ENCODE results near the gene RFTN2. TPM values are rescaled to one million over a fixed set of nuclear protein-coding genes. Genes with fewer than 3 reads are reported as not detected.

Gene RFTN2
- total RNA-seq, 4 donors from 2014 or later = 0.80 to 2.6 (median 1.7) TPM; not detected in 1

DNA sequence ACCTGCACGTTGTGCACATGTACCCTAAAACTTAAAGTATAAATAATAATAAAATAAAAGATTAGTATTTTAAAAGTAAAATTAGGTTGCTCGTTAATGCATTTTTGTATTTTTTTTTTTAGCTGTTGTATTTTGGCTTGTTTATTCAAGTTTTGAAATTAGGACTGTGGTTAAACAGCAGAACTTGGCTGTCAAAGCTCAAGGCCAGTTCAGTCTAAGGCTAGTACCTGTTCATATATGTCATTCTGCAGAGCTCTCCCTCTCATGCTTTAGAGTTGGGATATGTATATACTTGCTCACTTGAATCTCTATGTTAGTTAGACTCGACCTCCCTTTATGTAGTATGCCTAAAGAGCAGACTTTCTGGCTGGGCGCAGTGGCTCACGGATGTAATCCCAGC, 126.8 kb downstream of the RFTN2 start:
- peaks cover 0 to 42% (median 12%) of the 10 kb centered on the region in 4 donors for H3K36me3 ChIP-seq

DNA sequence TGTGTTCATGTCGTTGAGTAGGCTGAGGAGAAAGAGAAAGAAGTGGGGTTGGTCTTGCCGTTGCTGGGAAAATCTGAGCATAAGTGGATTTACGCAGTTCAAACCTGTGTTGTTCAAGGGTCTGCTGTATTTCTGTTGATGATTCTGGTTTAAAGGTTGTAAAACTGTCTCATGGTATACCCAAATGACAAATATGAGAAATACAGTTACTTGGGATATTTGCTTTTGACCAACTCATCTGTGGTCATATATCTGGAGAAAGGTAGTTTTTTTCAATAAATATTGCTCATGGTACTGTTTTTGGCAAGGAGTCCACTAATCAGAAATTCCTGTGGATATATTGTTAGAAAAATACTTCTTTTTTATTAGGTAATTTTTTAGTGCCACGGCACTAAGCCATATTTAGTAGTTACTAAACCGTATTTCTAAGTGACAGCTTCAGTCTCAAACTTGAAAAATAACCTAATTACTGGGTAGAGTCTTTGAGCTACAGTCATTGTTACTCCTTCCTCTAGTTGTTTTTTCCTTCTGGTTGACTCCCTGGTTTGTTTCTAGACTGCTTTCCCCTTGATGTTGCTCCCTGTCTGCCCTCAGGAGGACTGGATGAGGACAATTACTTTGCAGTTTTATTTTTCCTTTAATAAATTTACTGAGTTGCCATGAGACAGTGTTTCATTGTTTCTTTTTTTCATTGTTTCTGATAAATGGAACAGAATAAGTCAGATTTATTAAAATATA, 128.1 kb downstream of the RFTN2 start:
- DNase-seq = no peak
- no peak for TF ChIP-seq EP300 (IDR thresholded peaks at IDR 0.05; ENCODE audit: low read depth)
- TF ChIP-seq POLR2AphosphoS5 (IDR thresholded peaks at IDR 0.05) = no peak
- TF ChIP-seq, protein P1, sequence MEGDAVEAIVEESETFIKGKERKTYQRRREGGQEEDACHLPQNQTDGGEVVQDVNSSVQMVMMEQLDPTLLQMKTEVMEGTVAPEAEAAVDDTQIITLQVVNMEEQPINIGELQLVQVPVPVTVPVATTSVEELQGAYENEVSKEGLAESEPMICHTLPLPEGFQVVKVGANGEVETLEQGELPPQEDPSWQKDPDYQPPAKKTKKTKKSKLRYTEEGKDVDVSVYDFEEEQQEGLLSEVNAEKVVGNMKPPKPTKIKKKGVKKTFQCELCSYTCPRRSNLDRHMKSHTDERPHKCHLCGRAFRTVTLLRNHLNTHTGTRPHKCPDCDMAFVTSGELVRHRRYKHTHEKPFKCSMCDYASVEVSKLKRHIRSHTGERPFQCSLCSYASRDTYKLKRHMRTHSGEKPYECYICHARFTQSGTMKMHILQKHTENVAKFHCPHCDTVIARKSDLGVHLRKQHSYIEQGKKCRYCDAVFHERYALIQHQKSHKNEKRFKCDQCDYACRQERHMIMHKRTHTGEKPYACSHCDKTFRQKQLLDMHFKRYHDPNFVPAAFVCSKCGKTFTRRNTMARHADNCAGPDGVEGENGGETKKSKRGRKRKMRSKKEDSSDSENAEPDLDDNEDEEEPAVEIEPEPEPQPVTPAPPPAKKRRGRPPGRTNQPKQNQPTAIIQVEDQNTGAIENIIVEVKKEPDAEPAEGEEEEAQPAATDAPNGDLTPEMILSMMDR (IDR thresholded peaks at IDR 0.05) = no peak
- TF ChIP-seq POLR2A (IDR thresholded peaks at IDR 0.05) = no peak
- WGBS, 2 donors (ENCODE audit: low coverage in 1 of 2) = 88 to 100% methylated on average over 3 to 5 of the region's 5 CpGs
- H3K27me3 ChIP-seq = no peaks in the 10 kb centered on the region
- no peak overlapping the region for H3K27ac ChIP-seq
- intact Hi-C loops (cut with DNase I; ENCODE audit: low total_unique reads) (no loop called here), in situ Hi-C loops (cut with MboI; ENCODE audit: low pct_ligation_motif_present in 1 of 4, low pct_unique_long_range_greater_than_20kb in 1 of 4, low sequenced_read_pairs in 3 of 4) (no loop called here)
- H3K9me3 ChIP-seq = no peaks in the 10 kb centered on the region
- no peak overlapping the region for H3K4me3 ChIP-seq
- H3K36me3 ChIP-seq = peaks cover 0 to 43% (median 13%) of the 10 kb centered on the region in 4 donors
- H3K4me1 ChIP-seq = no peaks in the 10 kb centered on the region

More for the DNA sequence above, 126.8 kb downstream of the RFTN2 start:
- H3K4me1 ChIP-seq = no peaks in the 10 kb centered on the region
- no peak overlapping the region for H3K4me3 ChIP-seq
- no peaks in the 10 kb centered on the region for H3K9me3 ChIP-seq
- intact Hi-C loops (cut with DNase I; ENCODE audit: low total_unique reads) = no loop called here
- no peaks in the 10 kb centered on the region for H3K27me3 ChIP-seq
- TF ChIP-seq POLR2A (IDR thresholded peaks at IDR 0.05) (no peak), EP300 (IDR thresholded peaks at IDR 0.05; ENCODE audit: low read depth) (no peak), POLR2AphosphoS5 (IDR thresholded peaks at IDR 0.05) (no peak)
- TF ChIP-seq, protein P1 (IDR thresholded peaks at IDR 0.05) = no peak
- DNase-seq = no peak
- in situ Hi-C loops (cut with MboI; ENCODE audit: low pct_ligation_motif_present in 1 of 4, low pct_unique_long_range_greater_than_20kb in 1 of 4, low sequenced_read_pairs in 3 of 4) = no loop called here
- 82 to 91% methylated on average over 2 to 5 of the region's 5 CpGs for WGBS, 2 donors (ENCODE audit: low coverage in 1 of 2)
- H3K27ac ChIP-seq = no peak overlapping the region

DNA sequence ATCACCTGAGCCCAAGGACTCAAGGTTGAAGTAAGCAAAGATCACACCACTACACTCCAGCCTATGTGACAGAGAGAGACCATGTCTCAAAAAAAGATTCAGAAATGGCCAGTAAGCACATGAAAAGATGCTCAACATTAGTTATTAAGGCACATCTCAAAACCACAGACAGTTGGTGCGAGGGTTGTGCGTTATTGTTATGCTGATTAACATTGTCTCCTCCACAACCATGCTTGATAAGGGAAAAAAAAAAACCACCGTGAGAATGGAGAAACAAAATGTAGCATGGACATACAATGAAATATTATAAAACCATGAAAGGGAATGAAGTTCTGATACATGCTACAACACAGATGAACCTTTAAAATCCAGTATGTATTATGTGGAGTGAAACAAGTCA, 132.2 kb downstream of the RFTN2 start:
- TF ChIP-seq POLR2A (IDR thresholded peaks at IDR 0.05) (no peak), EP300 (IDR thresholded peaks at IDR 0.05; ENCODE audit: low read depth) (no peak), POLR2AphosphoS5 (IDR thresholded peaks at IDR 0.05) (no peak)
- TF ChIP-seq, protein P1 (IDR thresholded peaks at IDR 0.05) = no peak
- Histone ChIP-seq H3K4me1 (peaks cover 0 to 5% (median 2%) of the 10 kb centered on the region in 4 donors), H3K4me3 (no peak overlapping the region), H3K36me3 (peaks cover 0 to 47% (median 11%) of the 10 kb centered on the region in 4 donors), H3K27ac (no peak overlapping the region), H3K9me3 (no peaks in the 10 kb centered on the region), H3K27me3 (no peaks in the 10 kb centered on the region)
- 95 to 98% methylated on average over 3 of the region's 3 CpGs for WGBS, 2 donors (ENCODE audit: low coverage in 1 of 2)
- DNase-seq = no peak
- in situ Hi-C loops (cut with MboI; ENCODE audit: low pct_ligation_motif_present in 1 of 4, low pct_unique_long_range_greater_than_20kb in 1 of 4, low sequenced_read_pairs in 3 of 4) (no loop called here), intact Hi-C loops (cut with DNase I; ENCODE audit: low total_unique reads) (no loop called here)

DNA sequence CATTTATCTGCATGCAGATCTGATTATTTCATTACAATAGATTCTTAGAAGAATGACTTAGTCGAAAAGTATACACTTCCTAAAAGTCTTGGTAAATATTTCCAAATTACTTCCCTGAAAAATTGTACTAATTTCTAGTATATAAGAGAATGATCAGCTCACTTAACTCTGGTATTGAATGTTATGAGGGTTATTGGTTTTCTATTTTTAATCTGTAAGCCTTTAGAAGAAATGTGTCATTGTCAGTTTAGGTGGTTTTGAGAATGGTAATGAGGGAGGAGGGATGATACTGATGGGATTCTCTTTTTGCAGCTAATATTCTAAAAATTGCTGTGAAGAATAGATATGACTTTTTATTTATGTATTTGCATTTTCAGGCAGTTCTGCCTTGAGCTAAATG, 135.7 kb downstream of the RFTN2 start:
- Histone ChIP-seq H3K27me3 (no peaks in the 10 kb centered on the region), H3K4me3 (no peak overlapping the region), H3K9me3 (no peaks in the 10 kb centered on the region), H3K27ac (no peak overlapping the region), H3K36me3 (peaks cover 0 to 53% (median 16%) of the 10 kb centered on the region in 4 donors), H3K4me1 (peaks cover 0 to 8% (median 2%) of the 10 kb centered on the region in 4 donors)
- intact Hi-C loops (cut with DNase I; ENCODE audit: low total_unique reads) = no loop called here
- WGBS, 2 donors (ENCODE audit: low coverage in 1 of 2) = 76 to 93% methylated on average over 1 of the region's 1 CpG
- in situ Hi-C loops (cut with MboI; ENCODE audit: low pct_ligation_motif_present in 1 of 4, low pct_unique_long_range_greater_than_20kb in 1 of 4, low sequenced_read_pairs in 3 of 4) = no loop called here
- no peak for DNase-seq
- TF ChIP-seq, protein P1 (IDR thresholded peaks at IDR 0.05) = no peak
- no peak for TF ChIP-seq POLR2A (IDR thresholded peaks at IDR 0.05)
- no peak for TF ChIP-seq POLR2AphosphoS5 (IDR thresholded peaks at IDR 0.05)
- no peak for TF ChIP-seq EP300 (IDR thresholded peaks at IDR 0.05; ENCODE audit: low read depth)
